ENCODE data around the gene PSMA2. TPM values are rescaled to one million over a fixed set of nuclear protein-coding genes. Genes with fewer than 3 reads are reported as not detected.

PSMA2 gene
- total RNA-seq, 1 donor from 2014 or later = 135 TPM

- no peak for DNase-seq (ENCODE audit: low read depth)
- peak overlapping the region; percentile 81 for H3K4me3 ChIP-seq (ENCODE audit: low read depth, low read length)
- TF ChIP-seq CTCF (conservative IDR thresholded peaks at IDR 0.05; ENCODE audit: low read depth, low read length) = no peak
These were observed 534 bp downstream of the PSMA2 start for GRCh38 chr7:42931447-42931833.

GRCh38 chr7:42930889-42931288 is 1.1 kb downstream of the PSMA2 start:
- no peak for TF ChIP-seq CTCF (conservative IDR thresholded peaks at IDR 0.05; ENCODE audit: low read depth, low read length)
- peak overlapping the region; percentile 81 for H3K4me3 ChIP-seq (ENCODE audit: low read depth, low read length)
- DNase-seq (ENCODE audit: low read depth) = no peak

- no peak for TF ChIP-seq CTCF (conservative IDR thresholded peaks at IDR 0.05; ENCODE audit: low read depth, low read length)
- H3K4me3 ChIP-seq (ENCODE audit: low read depth, low read length) = no peak overlapping the region
- DNase-seq (ENCODE audit: low read depth) = no peak
These were observed 2.5 kb downstream of the PSMA2 start for GRCh38 chr7:42929449-42929848.

- no peak for DNase-seq (ENCODE audit: low read depth)
- no peak for TF ChIP-seq CTCF (conservative IDR thresholded peaks at IDR 0.05; ENCODE audit: low read depth, low read length)
- H3K4me3 ChIP-seq (ENCODE audit: low read depth, low read length) = no peak overlapping the region
These were observed 3.2 kb downstream of the PSMA2 start for GRCh38 chr7:42928754-42929153.

- DNase-seq (ENCODE audit: low read depth) = no peak
- H3K4me3 ChIP-seq (ENCODE audit: low read depth, low read length) = no peak overlapping the region
- no peak for TF ChIP-seq CTCF (conservative IDR thresholded peaks at IDR 0.05; ENCODE audit: low read depth, low read length)
These were observed 5.8 kb downstream of the PSMA2 start for GRCh38 chr7:42926204-42926603.

- no peak for TF ChIP-seq CTCF (conservative IDR thresholded peaks at IDR 0.05; ENCODE audit: low read depth, low read length)
- no peak overlapping the region for H3K4me3 ChIP-seq (ENCODE audit: low read depth, low read length)
- DNase-seq (ENCODE audit: low read depth) = no peak
These were observed 6.3 kb downstream of the PSMA2 start for GRCh38 chr7:42925630-42926029.

- TF ChIP-seq CTCF (conservative IDR thresholded peaks at IDR 0.05; ENCODE audit: low read depth, low read length) = no peak
- no peak for DNase-seq (ENCODE audit: low read depth)
- H3K4me3 ChIP-seq (ENCODE audit: low read depth, low read length) = no peak overlapping the region
These were observed 7.6 kb downstream of the PSMA2 start for GRCh38 chr7:42924223-42924838.
